Spinal cord (tissue), 10 donors: ENCODE results near the gene SLC49A3. TPM values are rescaled to one million over a fixed set of nuclear protein-coding genes. Genes with fewer than 3 reads are reported as not detected.

Source experiments
- DNase-seq, 6 donors: peaks; one replicate each; pipeline versions ENCODE4 v3.0.0 to v3.0.0-alpha.2; 2013 to 2015; ENCODE audit warnings: low spot score in 6 of 6, low read depth in 4 of 6
- H3K27ac ChIP-seq: one replicate; pipeline ENCODE4 v1.5.1; 2013; ENCODE audit warnings: low read depth, low read length, control low read depth
- H3K27me3 ChIP-seq: one replicate; pipeline ENCODE4 v1.6.1; 2013; ENCODE audit warnings: low read length; ENCODE audit not compliant: control insufficient read depth, insufficient read depth
- H3K36me3 ChIP-seq: one replicate; pipeline ENCODE4 v1.6.1; 2013; ENCODE audit warnings: low read length; ENCODE audit not compliant: control insufficient read depth, insufficient read depth
- H3K4me1 ChIP-seq: one replicate; pipeline ENCODE4 v1.6.1; 2013; ENCODE audit warnings: low read length; ENCODE audit not compliant: control insufficient read depth, insufficient read depth
- H3K4me3 ChIP-seq: one replicate; pipeline ENCODE4 v1.5.1; 2013; ENCODE audit warnings: low read depth, low read length, control low read depth
- H3K9me3 ChIP-seq: one replicate; pipeline ENCODE4 v1.6.1; 2013; ENCODE audit warnings: low read length; ENCODE audit not compliant: control insufficient read depth, insufficient read depth
- WGBS: methylation state at CpG from one replicate; pipeline ENCODE4 v1.1.5; 2013; ENCODE audit warnings: missing lambda C conversion rate; ENCODE audit not compliant: insufficient coverage; 5-methylcytosine and 5-hydroxymethylcytosine counted together
- polyA plus RNA-seq, 2 donors: library from polyadenylated mRNA; unstranded; fragments of 120-200 nt; gene quantifications; one replicate each; pipeline ENCODE4 v1.2.1, GENCODE V29; 2013; ENCODE audit not compliant: insufficient read length in 2 of 2
- total RNA-seq, 2 donors: library from RNA; depleted of rRNA in 1 of 2; stranded (reverse); fragments of 120-200 nt in 1 of 2; fragments of >200 nt in 1 of 2; gene quantifications; one replicate each; pipeline versions ENCODE4 v1.2.3 to v1.2.4, GENCODE V29; 2013 to 2014
- donor health status: healthy.

SLC49A3 gene
- total and polyA plus RNA-seq, 4 donors, result 1.6 to 6.4 (median 3.4) TPM

GRCh38 chr4:689723-690122 lies 772 bp upstream of the SLC49A3 start:
- Histone ChIP-seq H3K27ac (no peak overlapping the region), H3K36me3 (peaks cover 3% of the 10 kb centered on the region), H3K27me3 (peaks cover 14% of the 10 kb centered on the region), H3K4me1 (peaks cover 10% of the 10 kb centered on the region), H3K4me3 (no peak overlapping the region), H3K9me3 (no peaks in the 10 kb centered on the region)
- 72% methylated on average over 7 of the region's 8 CpGs for WGBS
- no peak for DNase-seq

GRCh38 chr4:687971-688853 lies 739 bp downstream of the SLC49A3 start:
- H3K27me3 ChIP-seq, result peaks cover 14% of the 10 kb centered on the region
- no peaks in the 10 kb centered on the region for H3K9me3 ChIP-seq
- peaks cover 3% of the 10 kb centered on the region for H3K36me3 ChIP-seq
- H3K4me1 ChIP-seq, result peaks cover 24% of the 10 kb centered on the region
- H3K27ac ChIP-seq, result no peak overlapping the region
- H3K4me3 ChIP-seq, result peak overlapping the region; percentile 21
- whole genome bisulfite sequencing, result 72% methylated on average over 26 of the region's 26 CpGs
- no peak for DNase-seq

GRCh38 chr4:687048-687970 lies 1.6 kb downstream of the SLC49A3 start:
- Histone ChIP-seq H3K4me3 (no peak overlapping the region), H3K36me3 (peaks cover 3% of the 10 kb centered on the region), H3K27ac (no peak overlapping the region), H3K4me1 (peaks cover 31% of the 10 kb centered on the region), H3K27me3 (peaks cover 14% of the 10 kb centered on the region), H3K9me3 (no peaks in the 10 kb centered on the region)
- DNase-seq, result no peak
- WGBS, result 83% methylated on average over 37 of the region's 38 CpGs

GRCh38 chr4:686413-687040 lies 2.4 kb downstream of the SLC49A3 start:
- no peaks in the 10 kb centered on the region for H3K9me3 ChIP-seq
- WGBS, result 91% methylated on average over 31 of the region's 31 CpGs
- H3K27ac ChIP-seq, result no peak overlapping the region
- no peak for DNase-seq
- H3K36me3 ChIP-seq, result peaks cover 3% of the 10 kb centered on the region
- H3K27me3 ChIP-seq, result peaks cover 14% of the 10 kb centered on the region
- no peak overlapping the region for H3K4me3 ChIP-seq
- H3K4me1 ChIP-seq, result peaks cover 34% of the 10 kb centered on the region

GRCh38 chr4:685679-686412 lies 3.1 kb downstream of the SLC49A3 start:
- 91% methylated on average over 36 of the region's 37 CpGs for WGBS
- H3K27me3 ChIP-seq, result peaks cover 14% of the 10 kb centered on the region
- no peak for DNase-seq
- H3K36me3 ChIP-seq, result peaks cover 3% of the 10 kb centered on the region
- no peak overlapping the region for H3K4me3 ChIP-seq
- H3K27ac ChIP-seq, result no peak overlapping the region
- no peaks in the 10 kb centered on the region for H3K9me3 ChIP-seq
- H3K4me1 ChIP-seq, result peaks cover 38% of the 10 kb centered on the region

- no peaks in the 10 kb centered on the region for H3K9me3 ChIP-seq
- 80% methylated on average over 19 of the region's 21 CpGs for WGBS
- no peak overlapping the region for H3K4me3 ChIP-seq
- H3K27ac ChIP-seq, result no peak overlapping the region
- peaks cover 14% of the 10 kb centered on the region for H3K27me3 ChIP-seq
- H3K4me1 ChIP-seq, result peaks cover 46% of the 10 kb centered on the region
- DNase-seq, result no peak
- peaks cover 3% of the 10 kb centered on the region for H3K36me3 ChIP-seq
Measured at GRCh38 chr4:684623-685327, 4.2 kb downstream of the SLC49A3 start.

- Histone ChIP-seq H3K4me1 (peaks cover 42% of the 10 kb centered on the region), H3K27ac (no peak overlapping the region)
Measured at GRCh38 chr4:683982-684622, 4.8 kb downstream of the SLC49A3 start.

GRCh38 chr4:683247-683897 lies 5.6 kb downstream of the SLC49A3 start:
- Histone ChIP-seq H3K4me1 (peaks cover 38% of the 10 kb centered on the region), H3K27me3 (peaks cover 5% of the 10 kb centered on the region), H3K4me3 (no peak overlapping the region), H3K27ac (no peak overlapping the region), H3K9me3 (no peaks in the 10 kb centered on the region), H3K36me3 (peaks cover 3% of the 10 kb centered on the region)
- 77% methylated on average over 23 of the region's 25 CpGs for WGBS
- DNase-seq, result no peak

More at GRCh38 chr4:683982-684622, 4.8 kb downstream of the SLC49A3 start:
- peak in 2 of 6 donors; percentile 29 to 68 for DNase-seq
- no peak overlapping the region for H3K4me3 ChIP-seq
- H3K36me3 ChIP-seq, result peaks cover 3% of the 10 kb centered on the region
- no peaks in the 10 kb centered on the region for H3K9me3 ChIP-seq
- WGBS, result 40% methylated on average over 18 of the region's 19 CpGs
- H3K27me3 ChIP-seq, result peaks cover 9% of the 10 kb centered on the region
